ENCODE data around the gene AEBP1. TPM values are rescaled to one million over a fixed set of nuclear protein-coding genes. Genes with fewer than 3 reads are reported as not detected.
A peak's percentile ranks its signal among the peaks of the same experiment; 100 is the strongest.

The AEBP1 gene
- 60.8 and 94.1 TPM in 2 replicates for total RNA-seq
- 96.0 and 107 TPM in 2 replicates for polyA plus RNA-seq

DNA sequence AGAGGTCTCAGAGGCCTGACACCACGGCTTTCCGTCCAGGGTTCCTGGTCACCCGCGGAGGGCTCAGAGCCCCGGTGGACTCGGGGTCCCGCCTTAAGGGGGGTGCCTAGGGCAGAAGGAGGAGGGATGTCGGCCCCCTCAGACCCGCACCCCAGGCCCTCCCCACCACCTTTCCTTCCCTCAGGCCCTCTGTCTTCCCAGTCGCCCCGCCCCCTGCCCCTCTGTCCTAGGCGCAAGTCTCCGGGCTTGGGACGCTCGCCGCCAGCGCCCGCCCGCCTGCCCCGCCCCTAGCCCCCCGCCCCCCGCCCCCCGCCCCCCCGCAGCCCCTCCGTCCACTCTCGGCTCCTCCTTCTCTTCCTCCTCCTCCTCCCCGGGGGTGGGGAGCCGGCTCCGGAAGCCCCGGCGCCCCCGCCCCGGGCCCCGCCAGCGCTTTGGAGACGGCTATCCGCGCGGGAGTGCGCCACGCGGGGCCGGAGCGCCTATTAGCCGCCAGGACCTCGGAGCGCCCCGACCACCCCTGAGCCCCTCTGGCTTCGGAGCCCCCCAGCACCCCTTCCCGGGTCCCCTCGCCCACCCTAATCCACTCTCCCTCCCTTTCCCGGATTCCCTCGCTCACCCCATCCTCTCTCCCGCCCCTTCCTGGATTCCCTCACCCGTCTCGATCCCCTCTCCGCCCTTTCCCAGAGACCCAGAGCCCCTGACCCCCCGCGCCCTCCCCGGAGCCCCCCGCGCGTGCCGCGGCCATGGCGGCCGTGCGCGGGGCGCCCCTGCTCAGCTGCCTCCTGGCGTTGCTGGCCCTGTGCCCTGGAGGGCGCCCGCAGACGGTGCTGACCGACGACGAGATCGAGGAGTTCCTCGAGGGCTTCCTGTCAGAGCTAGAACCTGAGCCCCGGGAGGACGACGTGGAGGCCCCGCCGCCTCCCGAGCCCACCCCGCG, at the start of gene AEBP1:
Gene AEBP1, plus strand, starts transcription at position 423 of the 937 bp plus-strand sequence. Its CDS starts 321 bp downstream, at position 744.
- H3K9me3 ChIP-seq (ENCODE audit: low read depth), result no peaks in the 10 kb centered on the region
- peak; percentile 50 to 67 for DNase-seq (ENCODE audit: low read depth in 1 of 2, low spot score in 1 of 2)
- no peaks in the 10 kb centered on the region for H3K4me1 ChIP-seq (ENCODE audit: low read depth)
- H3K27me3 ChIP-seq, result no peaks in the 10 kb centered on the region
- peaks cover 4% of the 10 kb centered on the region for H3K36me3 ChIP-seq
- TF ChIP-seq CTCF (IDR thresholded peaks at IDR 0.05; ENCODE audit: low read depth, low read length), result no peak
- peak within 1 kb of the TSS; percentile 76 for H3K4me3 ChIP-seq
- peak within 1 kb of the TSS; percentile 13 for H3K27ac ChIP-seq

GRCh38 chr7:44056681-44057080, 47.5 kb upstream of the AEBP1 start:
- Histone ChIP-seq H3K9me3 (ENCODE audit: low read depth) (no peaks in the 10 kb centered on the region), H3K27ac (no peak overlapping the region), H3K27me3 (no peaks in the 10 kb centered on the region), H3K4me3 (no peak overlapping the region), H3K36me3 (peaks cover 22% of the 10 kb centered on the region), H3K4me1 (ENCODE audit: low read depth) (no peaks in the 10 kb centered on the region)
- TF ChIP-seq CTCF (IDR thresholded peaks at IDR 0.05; ENCODE audit: low read depth, low read length), result no peak
- no peak for DNase-seq (ENCODE audit: low read depth in 1 of 2, low spot score in 1 of 2)

DNA sequence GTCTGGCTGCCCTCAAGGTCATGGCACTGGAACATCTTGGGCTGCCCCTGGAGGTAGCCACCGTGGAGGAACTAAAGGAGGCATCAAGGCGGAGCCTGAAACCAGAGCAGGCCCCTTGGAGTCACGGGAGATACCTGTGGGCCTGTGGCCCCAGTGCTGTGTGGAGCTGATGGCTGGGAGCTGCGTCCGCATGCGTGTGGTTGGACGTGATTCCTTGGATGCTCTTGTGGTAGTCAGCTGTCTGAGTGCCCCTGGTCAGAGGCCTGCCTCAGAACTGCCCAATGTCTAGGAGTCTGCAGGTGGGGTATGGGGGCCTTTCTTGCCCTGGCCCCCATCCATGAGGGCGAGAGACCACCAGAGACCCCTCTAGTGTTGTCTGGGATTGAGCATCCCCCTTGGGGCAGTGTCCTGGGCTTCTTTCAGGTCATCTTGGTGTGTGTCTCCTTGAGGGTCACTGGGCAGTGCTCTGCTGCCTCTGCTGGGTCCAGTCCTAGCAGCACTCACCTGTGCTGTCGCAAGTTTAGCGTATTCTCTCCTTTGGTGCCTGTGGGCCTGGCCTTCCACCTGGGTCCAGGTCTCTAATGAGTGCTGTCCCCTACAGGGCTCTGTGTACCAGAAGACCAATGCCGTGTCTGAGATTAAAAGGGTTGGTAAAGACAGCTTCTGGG, 46.8 kb upstream of the AEBP1 start:
- no peak overlapping the region for H3K27ac ChIP-seq
- peaks cover 21% of the 10 kb centered on the region for H3K36me3 ChIP-seq
- TF ChIP-seq CTCF (IDR thresholded peaks at IDR 0.05; ENCODE audit: low read depth, low read length), result no peak
- DNase-seq (ENCODE audit: low read depth in 1 of 2, low spot score in 1 of 2), result no peak
- no peaks in the 10 kb centered on the region for H3K27me3 ChIP-seq
- H3K4me3 ChIP-seq, result no peak overlapping the region
- peaks cover under 1% of the 10 kb centered on the region for H3K4me1 ChIP-seq (ENCODE audit: low read depth)
- H3K9me3 ChIP-seq (ENCODE audit: low read depth), result no peaks in the 10 kb centered on the region

- Histone ChIP-seq H3K4me3 (no peak overlapping the region), H3K4me1 (ENCODE audit: low read depth) (peaks cover 7% of the 10 kb centered on the region), H3K27me3 (no peaks in the 10 kb centered on the region), H3K9me3 (ENCODE audit: low read depth) (no peaks in the 10 kb centered on the region), H3K36me3 (peaks cover 21% of the 10 kb centered on the region), H3K27ac (no peak overlapping the region)
- no peak for DNase-seq (ENCODE audit: low read depth in 1 of 2, low spot score in 1 of 2)
- no peak for TF ChIP-seq CTCF (IDR thresholded peaks at IDR 0.05; ENCODE audit: low read depth, low read length)
Measured at GRCh38 chr7:44057849-44058758, 46.0 kb upstream of the AEBP1 start.

GRCh38 chr7:44058759-44059218, 45.4 kb upstream of the AEBP1 start:
- Histone ChIP-seq H3K36me3 (peaks cover 18% of the 10 kb centered on the region), H3K27me3 (no peaks in the 10 kb centered on the region), H3K9me3 (ENCODE audit: low read depth) (no peaks in the 10 kb centered on the region), H3K27ac (no peak overlapping the region), H3K4me3 (no peak overlapping the region), H3K4me1 (ENCODE audit: low read depth) (peaks cover 13% of the 10 kb centered on the region)
- DNase-seq (ENCODE audit: low read depth in 1 of 2, low spot score in 1 of 2), result no peak
- no peak for TF ChIP-seq CTCF (IDR thresholded peaks at IDR 0.05; ENCODE audit: low read depth, low read length)
